Kidney (tissue), 14 donors: ENCODE results near the gene BCKDK. TPM values are rescaled to one million over a fixed set of nuclear protein-coding genes. Genes with fewer than 3 reads are reported as not detected.
"Not testable (repeated sequence)": the region's sequence is repeated elsewhere in the genome, so short reads cannot be mapped to it uniquely, and the experiment has no call there.

ENCODE experiments used
- DNase-seq, 5 donors: peaks; one replicate each; pipeline ENCODE4 v3.0.0-alpha.2; 2013 to 2020
- FAIRE-seq: peaks from 2 replicates; lab custom pipeline; 2012; peaks lifted over from hg19 to GRCh38; lab: Jason Lieb, UNC
- H3K27ac ChIP-seq, 2 donors: one replicate each; pipeline ENCODE4 v1.7.0; 2013; ENCODE audit warnings: low read depth in 2 of 2, low read length in 2 of 2, inconsistent platforms in 1 of 2
- H3K27me3 ChIP-seq: one replicate; pipeline ENCODE4 v1.7.1; 2013; ENCODE audit warnings: low read length, inconsistent platforms; ENCODE audit not compliant: control insufficient read depth, insufficient read depth
- H3K36me3 ChIP-seq, 3 donors: one replicate each; pipeline versions ENCODE4 v1.7.0 to v1.7.1; 2013; ENCODE audit warnings: low read length in 3 of 3, control low read depth in 1 of 3, inconsistent platforms in 1 of 3; ENCODE audit not compliant: insufficient read depth in 3 of 3, control insufficient read depth in 2 of 3
- H3K4me1 ChIP-seq, 3 donors: one replicate each; pipeline versions ENCODE4 v1.7.0 to v1.7.1; 2013; ENCODE audit warnings: low read length in 3 of 3, inconsistent platforms in 1 of 3, low read depth in 1 of 3; ENCODE audit not compliant: control insufficient read depth in 2 of 3, insufficient read depth in 2 of 3
- H3K4me3 ChIP-seq, 3 donors: one replicate each; pipeline versions ENCODE4 v1.7.0 to v1.8.1; 2013; ENCODE audit warnings: low read length in 3 of 3, control low read depth in 1 of 3, inconsistent platforms in 1 of 3
- H3K9ac ChIP-seq, 3 donors: one replicate each; pipeline versions ENCODE4 v1.7.0 to v1.7.1; 2013; ENCODE audit warnings: low read length in 3 of 3, control low read depth in 1 of 3, inconsistent platforms in 1 of 3
- H3K9me3 ChIP-seq, 3 donors: one replicate each; pipeline versions ENCODE4 v1.7.0 to v1.7.1; 2013; ENCODE audit warnings: low read length in 3 of 3, control low read depth in 1 of 3, inconsistent platforms in 1 of 3; ENCODE audit not compliant: control insufficient read depth in 2 of 3, insufficient read depth in 1 of 3
- CTCF ChIP-seq: IDR thresholded peaks from 3 replicates; pipeline ENCODE4 v1.5.1; 2012; ENCODE audit warnings: mild to moderate bottlenecking, moderate library complexity, borderline replicate concordance; ENCODE audit not compliant: insufficient read depth; ENCODE audit errors: extremely low read depth
- intact Hi-C: fragments of 100-400 bp; cut with DNase I; formaldehyde crosslinking; loops from one replicate; pipeline ENCODE4 v1.11.1; 2022
- polyA plus RNA-seq: library from polyadenylated mRNA; stranded (reverse); fragments of 350-450 nt; fragmentation: Illumina TruSeq; extraction: RNeasy Lipid Tissue Mini Kit (QIAGEN cat#74804); gene quantifications from one replicate; pipeline ENCODE4 v1.2.3, GENCODE V29; 2014; ENCODE audit warnings: low read depth, low replicate concordance; ENCODE audit not compliant: insufficient read depth
- total RNA-seq: library from RNA; stranded (reverse); fragmentation: NEBNext Ultra II Directional; extraction: Animal tissue kit (Norgen Biotek cat#: 25700); gene quantifications from one replicate; pipeline ENCODE4 v1.2.1, GENCODE V29; 2021
- donor health status: control.
- donor health status: control.
- donor health status: control.
- donor health status: control.
- donor health status: control.
- donor health status: DM: yes; HTN: yes; CAD: no.
- donor health status: Normal renal cell carcinoma (clear cell type).

The BCKDK gene
- total and polyA plus RNA-seq, 2 donors from 2014 or later: 47.6 to 70.6 TPM

GRCh38 chr16:31138621-31139578 is 30.7 kb downstream of the BCKDK start:
- FAIRE-seq (no peak), DNase-seq (peak; percentile 45 to 95 (median 70))
- peaks cover 0 to 28% (median 18%) of the 10 kb centered on the region in 3 donors for H3K4me1 ChIP-seq
- H3K27me3 ChIP-seq: no peaks in the 10 kb centered on the region
- H3K9ac ChIP-seq: peak overlapping the region in 1 of 3 donors; percentile 26
- H3K27ac ChIP-seq: peak overlapping the region; percentile 45 to 71
- intact Hi-C loops: no loop called here
- no peaks in the 10 kb centered on the region for H3K9me3 ChIP-seq
- H3K36me3 ChIP-seq: no peaks in the 10 kb centered on the region
- TF ChIP-seq CTCF: no peak
- no peak overlapping the region for H3K4me3 ChIP-seq

- H3K27ac ChIP-seq: peak overlapping the region; percentile 66 to 77
- H3K27me3 ChIP-seq, H3K4me3 ChIP-seq, H3K9me3 ChIP-seq, FAIRE-seq, intact Hi-C loops, H3K36me3 ChIP-seq, DNase-seq: not testable (repeated sequence)
- H3K4me1 ChIP-seq: peaks cover 0 to 23% (median 10%) of the 10 kb centered on the region in 3 donors
- H3K9ac ChIP-seq: peak overlapping the region in 1 of 3 donors; percentile 59
Measured at GRCh38 chr16:31141071-31141469, 32.9 kb downstream of the BCKDK start.

DNA sequence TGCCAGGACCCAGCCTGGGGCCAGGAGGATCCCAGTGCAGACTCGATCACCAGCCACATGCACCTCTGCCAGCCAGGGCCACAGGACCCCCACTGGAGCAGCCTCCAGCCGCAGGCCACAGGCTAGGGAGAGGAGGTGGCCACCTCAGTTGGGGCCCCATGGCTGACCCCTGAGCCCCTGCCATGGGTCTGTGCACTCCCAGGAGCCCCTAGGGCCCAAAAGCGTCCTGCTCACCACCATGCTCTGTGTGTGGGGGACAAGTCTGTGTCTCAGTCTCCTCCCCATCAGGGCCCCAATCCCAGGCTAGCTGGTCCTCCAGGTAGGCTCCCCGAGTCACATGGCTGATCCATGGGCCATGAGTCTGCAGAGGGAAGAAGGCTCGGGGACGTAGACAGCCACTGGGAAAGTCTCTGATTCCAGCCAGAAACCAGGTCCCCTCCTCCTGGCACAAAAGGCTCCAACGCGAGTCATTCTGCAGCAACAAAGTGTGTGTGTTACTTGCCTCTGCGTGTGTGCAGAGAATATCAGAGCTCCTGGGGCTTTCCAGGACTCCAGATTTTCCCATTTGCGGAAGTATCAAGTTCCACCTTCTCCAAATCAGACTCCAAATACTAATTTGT is 33.4 kb downstream of the BCKDK start:
- DNase-seq: peak in 2 of 5 donors; percentile 85
- H3K4me1 ChIP-seq: peaks cover 0 to 22% (median 7%) of the 10 kb centered on the region in 3 donors

More for the DNA sequence above, 33.4 kb downstream of the BCKDK start:
- intact Hi-C loops: no loop called here
- Histone ChIP-seq H3K27ac (peak overlapping the region; percentile 66 to 77), H3K9me3 (no peaks in the 10 kb centered on the region), H3K4me3 (peak overlapping the region; percentile 35 to 72 (median 39)), H3K9ac (peak overlapping the region in 2 of 3 donors; percentile 9 to 59), H3K36me3 (no peaks in the 10 kb centered on the region), H3K27me3 (no peaks in the 10 kb centered on the region)
- no peak for TF ChIP-seq CTCF
- FAIRE-seq: no peak
